ENCODE measurements around the gene SLIT3.

SLIT3 gene

GRCh38 chr5:168691891-168692290 is 609.0 kb downstream of the SLIT3 start:
- no peak for DNase-seq (ENCODE audit: low read depth in 1 of 2, low spot score in 1 of 2)

- no peak for DNase-seq (ENCODE audit: low read depth in 1 of 2, low spot score in 1 of 2)
Measured at GRCh38 chr5:168689260-168689659, 611.7 kb downstream of the SLIT3 start.

- DNase-seq (ENCODE audit: low read depth in 1 of 2, low spot score in 1 of 2): no peak
Measured at GRCh38 chr5:168686837-168687236, 614.1 kb downstream of the SLIT3 start.

- DNase-seq (ENCODE audit: low read depth in 1 of 2, low spot score in 1 of 2): no peak
Measured at GRCh38 chr5:168685566-168685965, 615.4 kb downstream of the SLIT3 start.

GRCh38 chr5:168683927-168684295 is 617.0 kb downstream of the SLIT3 start:
- DNase-seq (ENCODE audit: low read depth in 1 of 2, low spot score in 1 of 2): no peak

- DNase-seq (ENCODE audit: low read depth in 1 of 2, low spot score in 1 of 2): peak in 1 of 2 donors; percentile 8
Measured at GRCh38 chr5:168683247-168683926, 617.6 kb downstream of the SLIT3 start.

GRCh38 chr5:168681556-168682183 is 619.3 kb downstream of the SLIT3 start:
- no peak for DNase-seq (ENCODE audit: low read depth in 1 of 2, low spot score in 1 of 2)

- no peak for DNase-seq (ENCODE audit: low read depth in 1 of 2, low spot score in 1 of 2)
Measured at GRCh38 chr5:168680395-168680794, 620.5 kb downstream of the SLIT3 start.

GRCh38 chr5:168679515-168679920 is 621.4 kb downstream of the SLIT3 start:
- DNase-seq (ENCODE audit: low read depth in 1 of 2, low spot score in 1 of 2): peak in 1 of 2 donors; percentile 22

- no peak for DNase-seq (ENCODE audit: low read depth in 1 of 2, low spot score in 1 of 2)
Measured at GRCh38 chr5:168676501-168676900, 624.4 kb downstream of the SLIT3 start.

- no peak for DNase-seq (ENCODE audit: low read depth in 1 of 2, low spot score in 1 of 2)
Measured at GRCh38 chr5:168675883-168676408, 625.0 kb downstream of the SLIT3 start.

- DNase-seq (ENCODE audit: low read depth in 1 of 2, low spot score in 1 of 2): no peak
Measured at GRCh38 chr5:168674893-168675482, 626.0 kb downstream of the SLIT3 start.

GRCh38 chr5:168672888-168673287 is 628.1 kb downstream of the SLIT3 start:
- no peak for DNase-seq (ENCODE audit: low read depth in 1 of 2, low spot score in 1 of 2)

GRCh38 chr5:168672016-168672415 is 628.9 kb downstream of the SLIT3 start:
- no peak for DNase-seq (ENCODE audit: low read depth in 1 of 2, low spot score in 1 of 2)

- DNase-seq (ENCODE audit: low read depth in 1 of 2, low spot score in 1 of 2): no peak
Measured at GRCh38 chr5:168670881-168671575, 629.9 kb downstream of the SLIT3 start.

- no peak for DNase-seq (ENCODE audit: low read depth in 1 of 2, low spot score in 1 of 2)
Measured at GRCh38 chr5:168669668-168670378, 631.1 kb downstream of the SLIT3 start.

GRCh38 chr5:168669156-168669555 is 631.8 kb downstream of the SLIT3 start:
- no peak for DNase-seq (ENCODE audit: low read depth in 1 of 2, low spot score in 1 of 2)

- no peak for DNase-seq (ENCODE audit: low read depth in 1 of 2, low spot score in 1 of 2)
Measured at GRCh38 chr5:168668078-168668477, 632.9 kb downstream of the SLIT3 start.

- no peak for DNase-seq (ENCODE audit: low read depth in 1 of 2, low spot score in 1 of 2)
Measured at GRCh38 chr5:168667301-168667840, 633.6 kb downstream of the SLIT3 start.

- no peak for DNase-seq (ENCODE audit: low read depth in 1 of 2, low spot score in 1 of 2)
Measured at GRCh38 chr5:168666356-168666755, 634.6 kb downstream of the SLIT3 start.

All from stimulated activated CD4-positive, alpha-beta T cell treated with anti-CD3 and anti-CD28 coated beads, Interleukin-15, amount 100 ng/mL, for 1 hour (primary cell).